SK-N-MC (cell line): Measurements from ENCODE around the gene NRIP2.

Experiments
- EZH2 ChIP-seq: fragments of 200-600 bp; sonication (generic); IDR thresholded peaks from one replicate; pipeline ENCODE4 v1.6.1; 2017; ENCODE audit warnings: antibody characterized with exemption
- FOXP2 ChIP-seq: optimal IDR thresholded peaks from 2 replicates; pipeline ENCODE3; 2011; ENCODE audit warnings: mild to moderate bottlenecking, moderate library complexity; ENCODE audit not compliant: insufficient read depth; ENCODE audit errors: extremely low read length, control extremely low read depth
- POLR2AphosphoS5 ChIP-seq: IDR thresholded peaks from 2 replicates; pipeline ENCODE4 v1.6.1; 2012; ENCODE audit warnings: mild to moderate bottlenecking, low read depth, low read length, borderline replicate concordance

DNA sequence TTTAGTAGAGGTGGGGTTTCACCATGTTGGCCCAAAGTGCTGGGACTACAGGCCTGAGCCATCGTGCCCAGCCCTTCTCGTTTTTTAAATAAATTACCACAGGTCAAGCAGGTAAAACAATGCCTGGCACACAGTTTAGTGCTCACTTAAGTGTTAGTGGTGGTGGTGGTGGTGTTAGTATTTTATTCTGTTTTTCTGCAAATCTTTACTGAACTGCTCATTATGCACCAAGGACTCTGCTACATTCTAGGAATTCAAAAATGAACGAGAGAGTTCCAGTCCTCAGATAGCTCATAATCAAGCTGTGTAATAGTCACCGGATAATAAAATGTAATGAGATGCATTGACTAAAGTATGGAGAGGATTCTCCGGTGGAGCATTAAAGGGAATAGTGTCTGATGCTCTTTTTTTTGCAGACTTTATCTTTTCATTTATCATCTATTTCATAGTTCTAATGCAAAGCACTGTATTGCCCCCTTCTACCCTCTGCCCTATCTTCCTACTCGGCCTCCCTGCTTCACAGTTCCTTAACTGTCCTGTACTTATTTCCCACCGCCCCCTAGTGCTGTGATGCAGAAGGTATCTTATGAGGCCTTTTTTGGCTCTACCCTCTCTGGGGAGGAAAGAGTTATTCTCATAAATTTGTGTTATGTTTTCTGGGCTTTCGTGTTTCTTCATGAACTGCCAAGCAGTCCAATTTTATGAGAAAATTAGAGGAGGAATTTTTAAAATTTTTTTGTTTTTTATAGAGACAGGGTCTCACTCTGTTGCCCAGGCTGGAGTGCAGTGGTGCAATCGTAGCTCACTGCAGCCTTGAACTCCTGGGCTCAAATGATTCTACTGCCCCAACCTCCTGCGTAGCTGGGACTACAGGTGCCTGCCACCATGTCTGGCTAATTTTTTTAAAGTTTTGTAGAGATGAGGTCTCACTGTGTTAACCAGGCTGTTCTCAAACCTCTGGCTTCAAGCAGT lies 21.3 kb downstream of the NRIP2 start:
- TF ChIP-seq POLR2AphosphoS5 (no peak), EZH2 (no peak), FOXP2 (no peak)
